NCI-H2081 treated with DMSO at 0.1 percent for 48 hours (cell line): ENCODE measurements around the gene C11orf52.
A peak's percentile ranks its signal among the peaks of the same experiment; 100 is the strongest.

Source experiments
- DNase-seq: peaks from one replicate; lab custom pipeline; 2025; lab: John Stamatoyannopoulos, UW

Gene C11orf52

DNA sequence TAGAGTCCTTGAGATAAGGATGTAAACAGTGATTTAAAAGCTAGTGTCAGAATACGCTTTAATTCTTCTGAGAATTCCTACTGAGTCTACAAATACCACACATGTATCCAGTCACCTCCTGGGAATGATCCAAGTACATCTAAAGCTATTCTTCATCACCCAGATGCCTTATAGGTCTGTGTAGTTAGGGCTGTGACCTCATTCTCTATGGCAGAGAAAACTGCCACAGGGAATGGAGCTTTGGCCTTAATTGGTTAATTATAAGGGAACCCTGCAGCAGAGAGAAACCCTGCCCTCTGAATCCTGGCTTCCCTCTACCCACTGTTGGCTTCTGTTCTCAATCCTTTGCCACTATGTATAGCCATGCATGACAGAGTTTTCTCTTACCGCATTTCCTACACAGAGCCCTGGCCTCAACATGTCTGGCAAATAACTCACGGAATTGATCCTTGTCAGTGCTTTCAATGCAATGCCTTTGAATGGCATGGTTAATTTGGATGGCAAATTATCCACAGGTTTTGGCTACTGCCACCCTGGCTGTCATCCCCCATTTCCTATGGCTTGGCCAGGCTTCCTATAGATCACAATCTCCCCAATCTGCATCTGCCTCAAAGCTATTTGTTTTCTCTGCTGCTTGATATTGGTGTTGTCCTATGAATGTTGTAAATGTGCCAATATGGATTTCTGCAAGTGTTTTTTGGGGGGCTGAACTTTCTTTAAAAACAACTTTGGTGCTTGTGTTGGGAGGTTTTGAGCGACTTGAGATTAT lies 21.3 kb downstream of the C11orf52 start:
- peak; percentile 30 for DNase-seq

DNA sequence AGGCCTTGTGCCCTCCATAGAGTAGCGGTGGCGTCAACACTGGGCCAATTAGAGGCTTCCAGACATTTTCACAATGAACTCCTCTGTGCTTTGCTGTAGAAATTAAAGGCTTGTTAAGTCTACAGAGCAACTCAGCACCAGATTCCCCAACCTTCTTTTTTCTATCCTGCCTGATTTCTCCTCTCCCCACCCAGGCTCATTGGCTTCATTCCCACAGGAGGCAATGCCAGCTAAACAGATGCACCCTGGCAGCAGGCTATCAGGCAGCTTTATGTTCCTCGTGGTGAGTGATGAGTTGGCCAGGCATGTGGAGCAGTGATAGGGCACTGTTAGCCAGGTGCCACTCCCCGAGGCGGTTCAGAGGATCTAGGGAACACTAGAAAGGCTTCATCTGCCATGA lies 23.2 kb downstream of the C11orf52 start:
- peak; percentile 34 for DNase-seq

DNA sequence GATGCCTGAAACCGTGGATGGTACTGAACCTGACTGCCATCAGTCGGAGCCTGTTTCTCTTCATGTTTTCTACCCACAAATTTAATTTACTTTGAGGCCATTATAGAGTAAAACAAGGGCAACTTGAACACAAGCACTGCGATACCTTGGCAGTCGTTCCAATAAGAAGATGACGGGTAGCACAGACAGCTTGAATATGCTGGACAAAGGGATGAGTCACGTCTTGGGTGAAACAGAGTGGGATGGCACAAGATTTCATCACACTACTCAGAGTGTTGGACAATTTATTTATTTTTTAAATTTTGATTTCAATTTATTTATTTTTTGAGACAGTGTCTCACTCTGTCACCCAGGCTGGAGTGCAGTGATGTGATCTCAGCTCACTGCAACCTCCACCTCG lies 24.1 kb downstream of the C11orf52 start:
- DNase-seq, result no peak

DNA sequence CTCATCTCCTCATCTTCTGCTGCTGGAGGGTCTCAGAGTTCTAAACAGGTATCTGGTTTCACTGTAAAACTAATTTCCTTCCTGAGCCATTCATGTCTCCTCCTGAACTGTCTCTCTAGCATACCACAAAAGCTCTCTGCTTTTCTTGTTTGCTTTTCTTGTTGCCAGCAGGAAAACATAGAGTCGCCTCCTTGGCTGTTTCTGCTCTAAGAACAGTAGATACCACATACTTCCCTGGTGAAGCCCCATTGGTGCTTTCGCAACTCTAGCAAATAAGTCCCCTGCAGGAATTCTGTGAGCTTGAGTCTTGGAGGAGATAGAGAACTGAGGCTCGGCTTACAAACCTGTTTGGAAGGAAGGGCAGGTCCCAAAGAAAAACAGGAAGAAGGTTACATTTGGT lies 25.4 kb downstream of the C11orf52 start:
- no peak for DNase-seq

DNA sequence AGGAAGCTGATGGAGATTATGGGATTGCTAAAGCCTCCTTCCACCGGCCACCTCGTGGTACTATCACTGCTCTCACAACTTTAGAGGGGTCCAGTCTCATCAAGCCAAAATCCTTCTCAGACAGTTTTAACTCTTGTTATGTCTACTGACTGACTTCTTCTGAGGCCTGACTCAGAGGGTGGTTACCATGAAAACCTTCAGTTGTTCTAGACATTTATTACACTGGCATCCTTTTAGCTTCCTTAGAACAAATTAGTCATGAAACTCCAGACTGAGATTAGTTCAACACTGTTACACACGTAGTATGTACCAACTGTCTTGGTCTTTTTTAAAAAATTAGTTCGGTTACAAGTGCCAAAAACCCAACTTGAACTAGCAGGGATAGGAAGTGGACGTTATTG lies 25.9 kb downstream of the C11orf52 start:
- no peak for DNase-seq

DNA sequence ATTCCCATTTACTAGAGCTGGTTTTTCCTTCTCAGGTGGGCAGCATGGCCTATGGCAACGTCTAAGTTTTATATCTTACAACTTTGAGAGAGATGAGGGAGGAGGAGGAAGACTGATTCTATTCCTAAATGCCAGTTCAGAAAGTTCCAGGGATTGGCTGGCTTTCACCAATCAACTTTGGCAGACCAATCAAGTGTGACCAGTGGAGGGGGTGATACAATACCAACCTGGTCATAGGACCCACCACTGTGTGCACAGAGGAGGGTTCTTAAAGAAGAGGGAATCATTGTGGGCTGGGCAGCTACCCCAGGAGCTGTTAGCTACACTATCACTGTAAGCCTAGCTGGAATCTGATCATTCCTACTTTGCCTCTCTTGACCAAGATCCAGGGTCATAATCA lies 26.5 kb downstream of the C11orf52 start:
- DNase-seq, result no peak

DNA sequence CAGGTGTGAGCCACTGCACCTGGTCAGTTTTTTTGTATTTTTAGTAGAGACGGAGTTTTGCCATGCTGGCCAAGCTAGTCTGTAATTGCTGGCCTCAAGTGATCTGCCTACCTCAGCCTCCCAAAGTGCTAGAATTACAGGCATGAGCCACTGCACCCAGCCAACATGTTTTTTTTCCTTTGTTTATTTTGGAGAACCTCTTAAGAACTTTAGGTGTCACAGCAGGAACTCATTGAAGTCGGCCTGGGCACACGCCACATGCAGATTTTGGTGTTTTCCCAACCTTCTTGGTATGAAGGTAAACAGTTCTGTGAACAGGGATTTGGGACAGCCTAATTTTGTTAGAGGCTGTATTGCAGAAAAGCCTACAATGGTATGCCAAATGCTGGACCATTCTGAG lies 27.8 kb downstream of the C11orf52 start:
- DNase-seq, result no peak

DNA sequence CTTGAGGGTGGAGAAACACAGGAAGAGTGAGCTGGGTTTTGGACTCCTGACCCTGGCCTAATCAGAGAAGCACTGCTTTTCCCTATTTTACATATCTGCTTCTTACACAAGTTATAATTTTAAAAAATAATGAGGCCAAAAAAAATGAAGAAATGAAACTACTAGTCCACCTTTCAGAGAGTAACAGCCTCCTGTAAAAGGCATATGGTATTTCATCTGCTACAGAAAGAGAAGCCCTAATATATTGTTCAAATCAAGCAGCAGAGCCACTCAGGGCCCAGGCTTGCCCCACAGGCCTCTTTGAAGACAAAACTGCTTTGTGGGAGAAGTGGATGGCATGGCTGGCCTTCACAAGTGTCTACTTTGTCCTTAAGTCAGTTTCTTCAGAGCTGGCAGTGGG lies 28.4 kb downstream of the C11orf52 start:
- no peak for DNase-seq

DNA sequence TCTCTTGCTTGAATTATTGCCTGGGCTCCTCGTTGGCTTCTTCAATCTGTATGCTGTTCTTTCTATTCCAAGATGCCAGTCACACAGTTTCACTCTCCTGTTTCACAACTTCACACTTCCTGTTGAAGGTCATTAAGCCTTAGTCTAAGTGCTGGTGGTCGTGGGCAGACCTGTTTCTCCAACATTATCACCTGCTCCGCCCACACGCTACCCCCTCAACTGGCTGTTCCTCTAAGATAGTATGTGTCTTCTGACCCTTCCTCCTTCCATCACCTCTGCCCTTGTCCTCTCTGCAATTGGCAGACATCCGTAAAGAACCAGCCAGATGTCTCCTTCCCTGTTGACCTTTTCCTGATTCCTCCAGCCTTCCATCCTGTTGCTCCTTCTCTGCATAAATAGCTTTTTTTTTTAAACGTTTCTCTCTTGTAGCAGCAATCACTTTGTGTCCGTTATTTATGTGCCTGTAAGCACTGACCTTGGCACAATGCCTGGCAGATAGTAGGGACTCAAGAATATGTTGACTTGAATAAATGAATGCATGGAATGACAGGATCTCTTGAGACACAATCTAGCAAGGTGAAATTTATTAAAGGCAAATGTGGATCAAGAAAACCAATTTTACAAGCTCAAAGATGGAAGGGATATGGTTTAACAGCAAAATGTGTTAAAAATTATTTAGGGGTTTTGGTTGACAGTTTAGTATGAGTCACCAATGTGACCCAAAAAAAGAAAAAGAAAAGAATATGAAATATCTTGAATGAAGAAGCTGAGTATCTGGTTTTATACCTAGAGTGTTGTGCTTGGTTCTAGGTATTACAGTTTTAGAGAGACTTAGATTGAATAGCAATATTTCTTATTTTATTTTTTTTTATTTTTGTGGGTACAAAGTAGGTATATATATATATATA lies 31.1 kb downstream of the C11orf52 start:
- no peak for DNase-seq

DNA sequence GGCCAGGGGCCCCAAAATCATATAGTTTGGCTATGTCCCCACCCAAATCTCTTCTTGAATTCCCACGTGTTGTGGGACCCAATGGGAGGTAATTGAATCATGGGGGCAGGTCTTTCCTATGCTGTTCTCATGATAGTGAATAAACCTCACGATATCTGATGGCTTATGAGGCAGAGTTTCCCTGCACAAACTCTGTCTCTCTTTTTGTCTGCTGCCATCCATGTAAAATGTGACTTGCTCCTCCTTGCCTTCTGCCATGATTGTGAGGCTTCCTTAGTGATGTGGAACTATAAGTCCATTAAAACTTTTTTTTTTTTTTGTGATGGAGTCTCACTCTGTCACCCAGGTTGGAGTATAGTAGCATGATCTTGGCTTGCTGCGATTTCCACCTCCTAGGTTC lies 32.9 kb downstream of the C11orf52 start:
- DNase-seq, result no peak

DNA sequence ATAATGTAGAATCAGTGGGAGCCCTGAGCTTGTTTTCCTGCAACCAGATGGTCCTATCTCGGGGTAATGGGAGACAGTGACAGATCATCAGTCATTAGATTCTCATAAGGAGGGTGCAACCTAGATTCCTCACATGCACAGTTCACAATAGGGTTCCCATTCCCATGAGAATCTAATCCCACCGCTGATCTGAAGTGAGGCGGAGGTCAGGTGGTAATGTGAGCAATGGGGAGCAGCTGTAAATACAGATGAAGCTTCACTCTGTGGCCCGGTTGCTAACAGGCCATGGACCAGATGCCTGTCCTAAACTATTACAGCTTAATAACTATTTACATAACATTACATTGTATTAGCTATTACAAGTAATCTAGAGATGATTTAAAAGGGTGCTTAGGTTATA lies 35.4 kb downstream of the C11orf52 start:
- DNase-seq, result no peak

DNA sequence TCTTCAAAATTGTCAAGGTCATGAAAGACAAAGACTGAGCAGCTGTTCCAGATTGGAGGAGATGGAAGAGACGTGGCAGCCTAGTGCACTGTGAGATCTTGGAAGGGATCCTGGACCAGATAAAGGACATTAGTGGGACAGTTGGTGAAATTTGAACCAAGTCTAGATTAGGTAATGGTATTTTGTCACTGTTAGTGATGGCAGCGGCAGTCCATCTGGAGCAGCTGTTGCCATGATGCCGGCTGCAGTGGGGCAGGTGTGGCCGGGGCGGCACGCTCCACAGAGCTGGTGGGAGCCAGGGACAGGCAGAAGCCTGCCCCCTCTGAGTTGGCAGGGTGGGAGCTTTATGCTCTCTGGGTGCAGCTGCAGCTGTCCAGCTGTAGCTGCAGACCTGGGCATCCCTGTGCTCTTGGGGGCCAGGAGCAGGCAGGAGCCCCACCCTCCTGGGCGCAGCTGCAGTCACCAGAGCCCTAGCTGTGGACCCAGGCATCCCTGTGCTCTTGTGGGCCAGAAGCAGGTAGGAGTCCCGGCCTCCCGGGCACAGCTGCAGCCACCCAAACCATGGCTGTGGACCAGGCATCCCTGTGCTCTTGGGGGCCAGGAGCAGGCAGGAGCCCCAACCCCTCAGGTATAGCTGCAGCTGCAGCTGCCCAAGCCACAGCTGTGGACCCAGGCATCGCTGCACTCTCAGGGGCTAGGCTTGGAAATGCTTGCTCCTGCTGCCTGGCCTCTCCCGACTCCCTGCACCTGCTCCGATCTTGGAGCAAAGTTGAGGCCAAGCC lies 39.1 kb downstream of the C11orf52 start:
- DNase-seq, result no peak

DNA sequence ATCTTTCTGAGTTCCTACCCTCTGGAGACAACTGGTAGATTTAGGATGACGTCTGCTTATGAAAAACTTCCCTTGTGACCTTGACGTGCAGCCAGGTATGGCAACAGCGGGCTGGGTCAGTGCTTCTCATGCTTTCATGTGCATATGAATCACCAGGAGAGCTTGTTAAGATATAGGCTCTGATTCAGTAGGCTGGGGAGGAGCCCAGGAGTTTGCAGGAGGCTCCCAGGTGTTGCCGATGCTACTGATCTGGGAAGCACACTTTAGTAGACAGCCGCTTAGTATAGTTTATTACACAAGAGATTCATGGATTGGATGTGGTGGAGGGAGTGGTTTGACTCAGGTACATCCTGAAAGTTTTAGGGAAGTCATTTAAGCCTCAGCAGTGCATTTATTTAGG lies 42.2 kb downstream of the C11orf52 start:
- no peak for DNase-seq

DNA sequence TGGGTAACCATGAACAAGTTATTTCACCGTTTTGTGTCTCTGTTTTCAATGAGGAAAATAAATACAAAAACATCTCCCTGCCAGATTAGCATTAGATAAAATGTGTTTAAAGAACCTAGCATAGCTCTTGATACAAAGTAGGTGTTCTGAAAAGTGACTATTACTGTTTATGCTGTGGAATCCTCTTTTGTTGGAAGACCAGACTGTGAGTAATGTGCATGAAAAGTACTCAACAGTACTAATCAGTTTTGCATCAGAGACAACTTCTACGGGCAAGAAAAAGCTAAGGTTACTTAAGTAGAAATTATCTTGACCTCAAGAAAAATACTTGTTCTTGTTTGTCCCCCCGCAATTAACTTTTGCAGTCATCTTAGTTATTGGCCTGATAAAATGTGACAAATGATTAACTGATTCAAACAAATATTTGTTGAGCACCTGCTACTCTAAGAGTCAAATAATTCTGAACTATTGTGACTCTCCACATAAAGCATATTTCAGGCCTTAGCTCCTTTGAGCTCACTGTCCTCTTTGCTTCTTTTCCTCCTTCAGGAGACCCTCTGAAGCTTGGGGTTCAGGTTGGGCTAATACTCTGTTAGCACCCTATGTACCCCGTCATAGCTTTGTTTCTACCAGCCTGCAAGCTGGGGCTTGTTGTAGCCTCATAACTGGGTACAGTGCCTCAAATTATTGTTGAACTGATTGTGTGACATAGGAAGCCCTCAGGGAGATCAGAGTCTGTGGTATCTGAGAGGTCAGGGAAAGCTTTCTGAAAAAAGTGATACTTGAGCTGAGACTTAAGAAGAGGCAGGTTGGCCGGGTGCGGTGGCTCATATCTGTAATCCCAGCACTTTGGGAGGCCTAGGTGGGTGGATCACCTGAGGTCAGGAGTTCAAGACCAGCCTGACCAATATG lies 42.9 kb downstream of the C11orf52 start:
- DNase-seq, result no peak

DNA sequence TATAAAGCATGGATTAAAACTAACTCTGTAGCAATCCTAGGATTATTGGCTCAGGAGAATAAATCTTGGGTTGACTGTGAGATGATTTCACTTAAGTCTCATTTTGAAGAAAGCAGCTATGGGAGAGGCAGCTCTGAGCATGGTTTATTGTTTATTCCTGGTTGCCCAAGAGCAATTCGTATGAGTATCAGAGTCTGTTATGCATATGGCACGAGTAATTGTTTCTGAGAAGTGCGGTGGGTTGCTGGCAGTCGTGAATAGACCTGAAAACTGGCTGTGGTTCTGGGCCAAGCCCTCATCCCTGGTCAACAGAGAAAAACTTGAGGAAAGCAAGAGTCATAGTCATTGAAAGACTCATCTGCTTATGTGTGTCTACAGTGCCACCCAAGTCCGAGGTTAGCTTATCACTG lies 45.2 kb downstream of the C11orf52 start:
- DNase-seq, result no peak

DNA sequence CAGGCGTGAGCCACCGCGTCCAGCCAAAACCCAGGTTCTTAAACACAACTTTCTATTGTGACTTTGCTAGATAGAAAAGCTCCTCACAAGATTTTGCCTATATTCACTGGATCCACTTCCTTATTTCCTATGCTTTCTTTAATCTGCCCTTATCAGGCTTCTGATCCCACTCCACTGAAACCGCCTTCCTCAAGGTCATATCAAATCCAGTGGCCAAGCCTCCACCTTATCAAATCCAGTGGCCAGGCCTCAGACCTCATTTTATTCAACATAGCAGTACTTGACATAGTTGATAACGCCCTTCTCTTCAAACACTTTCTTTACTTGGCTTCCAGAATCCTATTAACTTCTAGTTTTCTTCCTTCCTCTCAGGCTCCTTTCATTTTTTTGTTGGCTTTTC lies 48.0 kb downstream of the C11orf52 start:
- DNase-seq, result no peak

DNA sequence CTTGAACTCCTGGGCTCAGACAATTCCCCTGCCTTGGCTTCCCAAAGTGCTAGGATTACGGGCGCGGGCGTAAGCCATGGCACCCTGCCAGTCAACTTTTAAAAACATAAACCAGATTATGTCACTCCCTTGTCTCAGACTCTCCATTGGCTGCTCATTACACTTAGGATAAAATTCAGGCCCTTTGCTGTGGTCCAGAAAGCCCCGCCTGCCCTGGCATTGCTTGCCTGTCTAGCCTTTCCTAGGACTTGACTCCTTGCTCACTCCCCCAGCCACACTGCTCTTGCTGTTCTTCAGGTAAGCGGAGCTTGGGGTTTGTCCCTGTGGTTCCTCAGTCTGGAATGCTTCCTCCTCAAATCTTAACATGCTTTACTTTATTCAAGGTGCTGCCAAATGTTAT lies 48.9 kb downstream of the C11orf52 start:
- DNase-seq, result no peak

DNA sequence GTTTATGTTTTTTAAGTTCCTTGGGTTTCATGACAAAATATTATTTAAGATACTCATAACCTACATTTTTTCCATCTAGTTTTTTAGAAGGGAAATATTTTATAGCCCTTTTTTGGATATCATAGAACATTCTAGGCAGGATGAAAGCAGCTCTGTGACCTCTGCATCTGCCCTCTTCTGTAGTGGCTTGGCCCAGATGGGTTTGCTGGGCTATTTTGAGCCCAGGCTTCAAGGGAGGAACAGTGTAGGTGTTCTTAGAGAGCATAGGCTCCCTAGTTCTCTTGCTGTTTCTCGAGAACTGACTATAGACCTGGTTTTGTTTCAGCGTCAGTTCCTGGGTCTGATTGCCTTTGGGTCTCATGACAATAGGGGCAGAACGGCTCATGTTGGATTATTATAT lies 50.6 kb downstream of the C11orf52 start:
- no peak for DNase-seq

DNA sequence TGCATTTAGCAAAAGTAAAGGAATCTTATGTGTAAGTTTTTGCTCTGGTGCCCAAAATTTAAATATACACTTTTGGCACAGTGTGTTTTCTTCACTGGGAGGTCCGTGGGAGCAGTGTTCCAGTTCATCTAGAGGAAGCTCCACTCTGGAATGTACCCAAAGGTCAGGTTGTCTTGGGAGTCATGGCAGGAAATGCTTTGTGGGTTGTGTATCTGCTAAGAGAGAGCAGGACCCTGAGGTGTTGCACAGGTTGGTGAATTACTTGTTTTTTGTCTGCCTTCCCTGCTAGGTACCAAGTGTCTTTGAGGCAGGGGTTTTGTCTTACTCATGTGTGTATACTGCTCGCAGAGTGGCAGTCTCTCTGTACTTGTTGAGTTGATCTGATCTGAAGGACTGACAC lies 55.7 kb downstream of the C11orf52 start:
- no peak for DNase-seq

DNA sequence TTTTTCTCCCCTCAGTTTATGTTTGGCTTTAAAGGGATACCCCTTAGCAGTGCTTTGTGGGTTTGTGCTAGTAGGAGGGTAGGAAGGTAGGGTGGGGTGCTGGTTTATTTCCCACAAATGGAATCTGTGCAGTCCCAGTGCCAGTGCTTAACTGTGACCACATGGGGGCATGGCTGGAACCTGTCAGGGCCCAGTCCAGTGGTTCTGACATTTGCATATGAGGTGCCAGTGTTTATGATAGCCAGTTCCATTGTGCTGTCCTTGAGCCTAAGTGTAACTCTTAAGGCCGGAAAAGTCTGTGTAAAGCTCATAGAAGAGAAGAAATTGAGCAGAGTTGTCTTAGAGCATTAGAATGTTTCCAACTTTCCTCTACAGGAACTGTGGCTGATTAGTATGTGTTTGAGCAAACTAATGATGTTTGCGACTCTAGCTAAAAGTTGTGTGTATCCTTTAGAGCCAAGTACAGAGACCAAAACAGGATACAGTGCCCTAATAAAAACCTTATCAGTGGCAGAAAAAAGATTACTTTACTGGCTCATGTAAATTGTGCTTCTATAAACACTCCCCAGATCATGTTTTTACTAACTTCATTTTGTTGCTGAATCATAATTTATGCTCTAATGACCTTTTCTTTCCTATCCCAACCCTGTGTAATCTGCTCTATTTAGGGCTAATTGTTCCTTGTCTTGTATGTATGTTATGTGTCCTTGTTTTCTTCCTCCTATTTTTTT lies 56.5 kb downstream of the C11orf52 start:
- no peak for DNase-seq
